GM19395 (cell line): ENCODE results near the gene TMPRSS6.

Source experiments
- ATAC-seq: cut with Tn5 transposase; IDR thresholded peaks from one replicate; pipeline ENCODE4 v1.9.1; 2021; ENCODE audit warnings: mild to moderate bottlenecking, moderate library complexity; ENCODE audit not compliant: unreplicated experiment

TMPRSS6 gene

GRCh38 chr22:37118083-37118482, 8.6 kb upstream of the TMPRSS6 start:
- no peak for ATAC-seq

GRCh38 chr22:37117092-37117491, 7.6 kb upstream of the TMPRSS6 start:
- ATAC-seq = no peak

- no peak for ATAC-seq
These were observed 5.5 kb upstream of the TMPRSS6 start for GRCh38 chr22:37115032-37115431.

GRCh38 chr22:37113757-37114156, 4.2 kb upstream of the TMPRSS6 start:
- no peak for ATAC-seq

- no peak for ATAC-seq
These were observed 2.7 kb upstream of the TMPRSS6 start for GRCh38 chr22:37112084-37112728.

GRCh38 chr22:37111156-37111717, 1.7 kb upstream of the TMPRSS6 start:
- ATAC-seq = no peak

- no peak for ATAC-seq
These were observed 1.5 kb downstream of the TMPRSS6 start for GRCh38 chr22:37107816-37108621.

- ATAC-seq = no peak
These were observed 3.5 kb downstream of the TMPRSS6 start for GRCh38 chr22:37105990-37106389.

- ATAC-seq = no peak
These were observed 4.4 kb downstream of the TMPRSS6 start for GRCh38 chr22:37105154-37105553.

- ATAC-seq = no peak
These were observed 5.7 kb downstream of the TMPRSS6 start for GRCh38 chr22:37103656-37104452.

- ATAC-seq = no peak
These were observed 6.4 kb downstream of the TMPRSS6 start for GRCh38 chr22:37103151-37103550.

- ATAC-seq = no peak
These were observed 8.0 kb downstream of the TMPRSS6 start for GRCh38 chr22:37101311-37102066.

- no peak for ATAC-seq
These were observed 8.9 kb downstream of the TMPRSS6 start for GRCh38 chr22:37100589-37101127.

GRCh38 chr22:37098976-37099591, 10.4 kb downstream of the TMPRSS6 start:
- no peak for ATAC-seq

GRCh38 chr22:37097346-37097745, 12.2 kb downstream of the TMPRSS6 start:
- ATAC-seq = no peak

GRCh38 chr22:37095113-37095512, 14.4 kb downstream of the TMPRSS6 start:
- no peak for ATAC-seq

GRCh38 chr22:37094239-37094638, 15.3 kb downstream of the TMPRSS6 start:
- ATAC-seq = no peak

- ATAC-seq = no peak
These were observed 16.5 kb downstream of the TMPRSS6 start for GRCh38 chr22:37092997-37093396.

GRCh38 chr22:37091994-37092393, 17.5 kb downstream of the TMPRSS6 start:
- no peak for ATAC-seq
